Sigmoid colon (tissue), 3 donors: ENCODE data around the gene ADCY2.

Experiments used
- CTCF ChIP-seq, 4 experiments: fragments of 450-650 bp in 3 of 4; fragments of 200-600 bp in 1 of 4; IDR thresholded peaks; one replicate each; pipeline ENCODE4 v1.5.1; 2016 to 2019; ENCODE audit warnings: antibody characterized with exemption in 4 of 4, mild to moderate bottlenecking in 3 of 4, moderate library complexity in 2 of 4
- POLR2A ChIP-seq, 2 donors: fragments of 450-650 bp; IDR thresholded peaks; one replicate each; pipeline ENCODE4 v1.6.1; 2016; ENCODE audit warnings: antibody characterized with exemption in 2 of 2, mild to moderate bottlenecking in 2 of 2, moderate library complexity in 2 of 2

GRCh38 chr5:7653046-7653445 is 257.1 kb downstream of the ADCY2 start:
- TF ChIP-seq POLR2A (IDR thresholded peaks at IDR 0.05): no peak
- no peak for TF ChIP-seq CTCF (IDR thresholded peaks at IDR 0.05)
